ENCODE measurements around the gene MNX1. TPM values are rescaled to one million over a fixed set of nuclear protein-coding genes. Genes with fewer than 3 reads are reported as not detected.

Gene MNX1
- total and polyA plus RNA-seq, 7 donors, result 4.2 to 5.3 (median 4.2) TPM; not detected in 4

DNA sequence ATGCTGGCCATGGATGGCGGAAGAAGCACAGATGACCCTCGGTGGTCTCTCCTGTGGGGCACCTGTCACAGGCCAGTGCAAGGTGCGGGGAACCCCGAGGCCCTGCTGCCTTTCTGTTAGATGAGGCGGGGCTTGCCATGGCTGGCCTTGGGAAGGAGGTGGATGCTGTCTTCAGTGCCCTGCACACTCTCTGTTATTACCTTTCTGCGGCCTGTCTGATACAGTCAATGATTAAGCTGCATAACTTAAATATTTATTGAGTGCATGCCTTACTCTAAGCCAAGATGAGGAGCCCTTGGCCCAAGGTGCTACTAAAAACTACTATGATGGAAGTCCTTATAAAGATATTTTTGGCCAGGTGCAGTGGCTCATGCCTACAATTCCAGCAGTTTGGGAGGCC, 36.7 kb upstream of the MNX1 start:
- Histone ChIP-seq H3K4me1 (no peaks in the 10 kb centered on the region), H3K9me3 (no peaks in the 10 kb centered on the region), H3K27me3 (peaks cover 0 to 26% (median 10%) of the 10 kb centered on the region in 3 donors), H3K4me3 (no peak overlapping the region), H3K27ac (no peak overlapping the region), H3K36me3 (no peaks in the 10 kb centered on the region)
- intact Hi-C loops (cut with DNase I), result no loop called here
- no peak for DNase-seq
- WGBS, 2 donors, result 52 to 70% methylated on average over 6 of the region's 6 CpGs
- TF ChIP-seq POLR2AphosphoS5 (IDR thresholded peaks at IDR 0.05) (no peak), EP300 (IDR thresholded peaks at IDR 0.05) (no peak), POLR2A (IDR thresholded peaks at IDR 0.05) (no peak)
- TF ChIP-seq, protein P1, sequence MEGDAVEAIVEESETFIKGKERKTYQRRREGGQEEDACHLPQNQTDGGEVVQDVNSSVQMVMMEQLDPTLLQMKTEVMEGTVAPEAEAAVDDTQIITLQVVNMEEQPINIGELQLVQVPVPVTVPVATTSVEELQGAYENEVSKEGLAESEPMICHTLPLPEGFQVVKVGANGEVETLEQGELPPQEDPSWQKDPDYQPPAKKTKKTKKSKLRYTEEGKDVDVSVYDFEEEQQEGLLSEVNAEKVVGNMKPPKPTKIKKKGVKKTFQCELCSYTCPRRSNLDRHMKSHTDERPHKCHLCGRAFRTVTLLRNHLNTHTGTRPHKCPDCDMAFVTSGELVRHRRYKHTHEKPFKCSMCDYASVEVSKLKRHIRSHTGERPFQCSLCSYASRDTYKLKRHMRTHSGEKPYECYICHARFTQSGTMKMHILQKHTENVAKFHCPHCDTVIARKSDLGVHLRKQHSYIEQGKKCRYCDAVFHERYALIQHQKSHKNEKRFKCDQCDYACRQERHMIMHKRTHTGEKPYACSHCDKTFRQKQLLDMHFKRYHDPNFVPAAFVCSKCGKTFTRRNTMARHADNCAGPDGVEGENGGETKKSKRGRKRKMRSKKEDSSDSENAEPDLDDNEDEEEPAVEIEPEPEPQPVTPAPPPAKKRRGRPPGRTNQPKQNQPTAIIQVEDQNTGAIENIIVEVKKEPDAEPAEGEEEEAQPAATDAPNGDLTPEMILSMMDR (IDR thresholded peaks at IDR 0.05), result no peak

DNA sequence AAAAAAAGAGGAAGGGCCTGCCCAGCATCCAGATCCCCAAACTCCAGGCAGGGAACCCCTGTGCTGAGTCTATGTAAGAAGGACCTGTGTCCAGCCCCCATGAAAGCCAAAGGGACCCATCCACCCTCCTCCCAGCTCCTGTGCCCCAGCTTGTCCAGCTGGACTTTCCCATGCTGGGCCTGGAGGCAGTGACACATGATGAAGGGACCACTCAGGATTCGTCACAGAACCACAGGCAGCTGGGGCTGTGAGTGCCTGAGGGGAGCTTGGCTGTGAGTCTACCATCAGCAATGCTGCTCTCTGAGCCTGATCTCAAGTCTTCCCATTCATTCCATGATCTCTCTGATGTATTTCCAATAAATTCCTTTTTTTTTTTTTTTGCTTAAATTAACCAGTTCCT, 36.2 kb upstream of the MNX1 start:
- H3K27ac ChIP-seq, result no peak overlapping the region
- intact Hi-C loops (cut with DNase I), result no loop called here
- no peak overlapping the region for H3K4me3 ChIP-seq
- DNase-seq, result no peak
- no peaks in the 10 kb centered on the region for H3K4me1 ChIP-seq
- no peaks in the 10 kb centered on the region for H3K36me3 ChIP-seq
- 83 to 90% methylated on average over 1 of the region's 1 CpG for WGBS, 2 donors
- no peak for TF ChIP-seq EP300 (IDR thresholded peaks at IDR 0.05)
- no peak for TF ChIP-seq POLR2A (IDR thresholded peaks at IDR 0.05)
- no peak for TF ChIP-seq POLR2AphosphoS5 (IDR thresholded peaks at IDR 0.05)
- TF ChIP-seq, protein P1 (IDR thresholded peaks at IDR 0.05), result no peak
- no peaks in the 10 kb centered on the region for H3K9me3 ChIP-seq
- H3K27me3 ChIP-seq, result peaks cover 0 to 26% (median 5%) of the 10 kb centered on the region in 3 donors

DNA sequence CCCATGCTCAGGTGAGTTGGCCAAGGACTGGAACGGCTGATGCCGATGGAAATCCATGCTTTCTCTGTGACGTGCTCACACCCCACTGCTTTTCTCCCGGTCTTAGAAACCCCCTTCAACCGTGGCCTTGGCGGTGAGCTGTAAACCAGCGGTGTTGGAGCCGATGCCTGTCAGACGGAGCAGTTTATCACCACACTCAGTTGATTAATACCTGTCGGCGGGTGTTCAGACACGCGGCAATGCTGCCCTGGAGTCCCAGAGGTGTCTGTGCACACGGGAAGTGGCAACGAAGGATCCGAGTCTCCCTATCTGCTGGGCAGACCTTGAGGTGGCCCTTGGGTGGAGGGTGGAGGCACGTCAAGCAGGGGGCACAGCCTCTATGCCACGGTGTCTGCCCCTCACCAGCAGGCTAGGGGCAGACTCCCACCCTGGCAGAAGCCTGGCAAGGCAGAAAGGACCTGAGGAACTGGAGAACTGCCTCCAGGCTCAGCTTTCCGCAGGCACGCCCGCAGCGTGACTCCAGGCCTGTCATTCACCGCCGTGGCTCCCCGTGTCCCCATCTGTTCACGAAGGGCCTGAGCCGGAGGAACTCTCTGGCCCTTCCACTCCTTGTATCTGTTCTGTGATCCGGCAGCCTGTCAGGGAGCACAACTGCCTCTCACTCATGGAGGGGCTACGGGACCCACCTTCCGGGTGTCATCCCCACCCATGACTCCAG, 34.6 kb upstream of the MNX1 start:
- Histone ChIP-seq H3K36me3 (no peaks in the 10 kb centered on the region), H3K27ac (no peak overlapping the region), H3K4me1 (no peaks in the 10 kb centered on the region), H3K9me3 (no peaks in the 10 kb centered on the region), H3K27me3 (peaks cover 0 to 22% (median 0%) of the 10 kb centered on the region in 3 donors), H3K4me3 (no peak overlapping the region)
- no peak for DNase-seq
- TF ChIP-seq POLR2AphosphoS5 (IDR thresholded peaks at IDR 0.05) (no peak), POLR2A (IDR thresholded peaks at IDR 0.05) (no peak), EP300 (IDR thresholded peaks at IDR 0.05) (no peak)
- TF ChIP-seq, protein P1 (IDR thresholded peaks at IDR 0.05), result no peak
- 82 to 86% methylated on average over 30 of the region's 30 CpGs for WGBS, 2 donors
- intact Hi-C loops (cut with DNase I), result no loop called here

DNA sequence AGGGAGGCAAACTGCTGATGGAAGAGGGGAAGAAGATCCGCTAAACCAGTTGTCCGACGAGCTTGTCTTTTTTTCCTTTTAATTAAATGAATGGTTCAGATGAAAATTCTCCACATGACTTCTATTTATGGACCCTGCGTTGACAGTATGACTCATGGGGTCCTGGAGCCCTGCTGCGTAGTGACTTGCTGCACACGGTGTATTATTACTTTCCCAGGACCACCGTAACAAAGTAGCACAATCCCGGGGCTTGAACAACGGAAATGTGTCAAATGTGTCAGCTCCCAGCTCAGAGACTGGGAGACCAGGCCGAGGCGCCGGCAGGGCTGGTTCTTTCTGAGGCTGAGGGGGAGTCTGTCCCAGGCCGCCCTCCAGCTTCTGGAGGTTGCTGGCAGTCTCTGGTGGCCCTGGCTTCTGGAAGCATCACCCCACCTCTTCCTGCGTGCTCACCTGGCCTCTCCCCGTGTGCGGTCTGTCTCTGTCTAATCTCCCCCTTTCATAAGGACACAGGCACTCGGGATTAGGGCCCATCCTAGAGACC, 33.8 kb upstream of the MNX1 start:
- Histone ChIP-seq H3K9me3 (no peaks in the 10 kb centered on the region), H3K36me3 (no peaks in the 10 kb centered on the region), H3K4me3 (no peak overlapping the region), H3K27ac (peak overlapping the region in 2 of 4 donors; percentile 8 to 11), H3K27me3 (peaks cover 0 to 26% (median 0%) of the 10 kb centered on the region in 3 donors), H3K4me1 (no peaks in the 10 kb centered on the region)
- no peak for TF ChIP-seq POLR2A (IDR thresholded peaks at IDR 0.05)
- no peak for TF ChIP-seq POLR2AphosphoS5 (IDR thresholded peaks at IDR 0.05)
- TF ChIP-seq, protein P1 (IDR thresholded peaks at IDR 0.05), result no peak
- TF ChIP-seq EP300 (IDR thresholded peaks at IDR 0.05), result no peak
- DNase-seq, result no peak
- intact Hi-C loops (cut with DNase I), result no loop called here
- WGBS, 2 donors, result 86 to 87% methylated on average over 17 of the region's 17 CpGs

Measured in sigmoid colon (tissue), 7 donors.